Aorta (tissue), 4 donors: ENCODE data around the gene RHOXF2. TPM values are rescaled to one million over a fixed set of nuclear protein-coding genes. Genes with fewer than 3 reads are reported as not detected.

Source experiments
- polyA plus RNA-seq, 2 donors: library from polyadenylated mRNA; stranded (reverse); fragments of 200-250 nt; gene quantifications; one replicate each; pipeline ENCODE4 v1.2.3, GENCODE V29; 2013
- total RNA-seq, 2 donors: library from RNA; stranded (reverse); fragmentation: NEBNext Ultra II Directional; extraction: Animal tissue kit (Norgen Biotek cat#: 25700); gene quantifications; one replicate each; pipeline ENCODE4 v1.2.1, GENCODE V29; 2021
- donor health status: healthy with polysubstance abuse.
- donor health status: Bipolar disorder and iron deficiency.
- donor health status: DM: no; HTN: no; CAD: no.
- donor health status: DM: yes; HTN: yes; CAD: no.

RHOXF2 gene
- total and polyA plus RNA-seq, 4 donors = not detected

Other genes starting within 250 kb of the RHOXF2 start
- gene NKAP, start 214.9 kb upstream of the RHOXF2 start, total RNA-seq = 1 to 10 TPM; 7.0 to 8.0 TPM
- gene NKAP, start 214.9 kb upstream of the RHOXF2 start, polyA plus RNA-seq = 1 to 10 TPM; 2.9 to 7.5 TPM
- gene RHOXF2B, start 80.9 kb upstream of the RHOXF2 start, total RNA-seq = not detected
- not detected for gene RHOXF2B, start 80.9 kb upstream of the RHOXF2 start, polyA plus RNA-seq
- gene RHOXF1, start 42.7 kb upstream of the RHOXF2 start, total RNA-seq = under 1 TPM in 1 of 2 donors, not detected in 1; 0.69 TPM
- gene RHOXF1, start 42.7 kb upstream of the RHOXF2 start, polyA plus RNA-seq = 1 to 10 TPM in 1 of 2 donors, not detected in 1; 4.8 TPM
- 10 to 100 TPM in 1 of 2 donors, 1 to 10 TPM in 1; 7.9 to 12.1 TPM for gene ZBTB33, start 92.2 kb downstream of the RHOXF2 start, total RNA-seq
- gene ZBTB33, start 92.2 kb downstream of the RHOXF2 start, polyA plus RNA-seq = 1 to 10 TPM; 2.6 to 3.4 TPM
- 1 to 10 TPM; 1.3 to 4.3 TPM for gene TMEM255A, start 152.8 kb downstream of the RHOXF2 start, total RNA-seq
- gene TMEM255A, start 152.8 kb downstream of the RHOXF2 start, polyA plus RNA-seq = not detected
- not detected for gene ATP1B4, start 203.5 kb downstream of the RHOXF2 start, total RNA-seq
- gene ATP1B4, start 203.5 kb downstream of the RHOXF2 start, polyA plus RNA-seq = not detected